Measurements from ENCODE around the gene RIMS1. TPM values are rescaled to one million over a fixed set of nuclear protein-coding genes. Genes with fewer than 3 reads are reported as not detected.
"Not testable (repeated sequence)": the region's sequence is repeated elsewhere in the genome, so short reads cannot be mapped to it uniquely, and the experiment has no call there.

Gene RIMS1
- total RNA-seq, 1 donor from 2014 or later, result 12.3 TPM

DNA sequence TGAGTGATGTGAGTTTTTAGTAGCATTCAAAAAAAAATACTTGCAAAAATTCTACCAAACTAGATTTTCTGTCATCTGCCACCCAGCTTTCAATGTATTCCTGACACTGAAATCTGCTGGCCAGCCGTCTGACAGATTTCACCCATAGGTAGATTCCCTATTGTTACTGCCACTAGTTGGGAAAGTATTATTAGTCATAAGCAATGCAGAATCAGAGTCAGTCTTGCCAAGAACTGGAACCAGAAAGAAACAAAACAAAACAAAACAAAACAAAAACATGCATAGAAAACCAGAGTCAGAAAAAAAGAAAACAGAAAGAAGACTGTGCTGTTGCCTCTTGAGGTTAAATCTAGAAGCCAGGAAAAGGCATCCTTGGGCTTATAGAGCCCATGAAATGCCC lies 442.4 kb downstream of the RIMS1 start:
- Mint-ChIP-seq H3K4me1 (ENCODE audit: low read depth, unreplicated experiment) (peaks cover 15% of the 10 kb centered on the region), H3K27me3 (ENCODE audit: unreplicated experiment) (no peaks in the 10 kb centered on the region), H3K9me3 (ENCODE audit: unreplicated experiment) (peaks cover 4% of the 10 kb centered on the region), H3K4me3 (ENCODE audit: unreplicated experiment) (no peak overlapping the region), H3K27ac (ENCODE audit: unreplicated experiment) (no peak overlapping the region), H3K36me3 (ENCODE audit: unreplicated experiment) (no peaks in the 10 kb centered on the region)
- TF ChIP-seq, protein P1, sequence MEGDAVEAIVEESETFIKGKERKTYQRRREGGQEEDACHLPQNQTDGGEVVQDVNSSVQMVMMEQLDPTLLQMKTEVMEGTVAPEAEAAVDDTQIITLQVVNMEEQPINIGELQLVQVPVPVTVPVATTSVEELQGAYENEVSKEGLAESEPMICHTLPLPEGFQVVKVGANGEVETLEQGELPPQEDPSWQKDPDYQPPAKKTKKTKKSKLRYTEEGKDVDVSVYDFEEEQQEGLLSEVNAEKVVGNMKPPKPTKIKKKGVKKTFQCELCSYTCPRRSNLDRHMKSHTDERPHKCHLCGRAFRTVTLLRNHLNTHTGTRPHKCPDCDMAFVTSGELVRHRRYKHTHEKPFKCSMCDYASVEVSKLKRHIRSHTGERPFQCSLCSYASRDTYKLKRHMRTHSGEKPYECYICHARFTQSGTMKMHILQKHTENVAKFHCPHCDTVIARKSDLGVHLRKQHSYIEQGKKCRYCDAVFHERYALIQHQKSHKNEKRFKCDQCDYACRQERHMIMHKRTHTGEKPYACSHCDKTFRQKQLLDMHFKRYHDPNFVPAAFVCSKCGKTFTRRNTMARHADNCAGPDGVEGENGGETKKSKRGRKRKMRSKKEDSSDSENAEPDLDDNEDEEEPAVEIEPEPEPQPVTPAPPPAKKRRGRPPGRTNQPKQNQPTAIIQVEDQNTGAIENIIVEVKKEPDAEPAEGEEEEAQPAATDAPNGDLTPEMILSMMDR (IDR thresholded peaks at IDR 0.05; ENCODE audit: partially characterized antibody, unreplicated experiment), result no peak
- DNase-seq, result no peak

DNA sequence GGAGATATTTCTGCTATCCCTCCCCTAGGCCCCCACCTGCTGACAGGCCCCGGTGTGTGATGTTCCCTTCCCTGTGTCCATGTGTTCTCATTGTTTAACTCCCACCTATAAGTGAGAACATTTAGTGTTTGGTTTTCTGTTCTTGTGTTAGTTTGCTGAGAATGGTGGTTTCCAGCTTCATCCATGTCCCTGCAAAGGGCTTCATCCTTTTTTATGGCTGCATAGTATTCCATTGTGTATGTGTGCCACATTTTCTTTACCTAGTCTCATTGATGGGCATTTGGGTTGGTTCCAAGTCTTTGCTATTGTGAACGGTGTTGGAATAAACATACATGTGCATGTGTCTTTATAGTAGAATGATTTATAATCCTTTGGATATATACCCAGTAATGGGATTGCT lies 448.9 kb downstream of the RIMS1 start:
- DNase-seq; H3K27me3 Mint-ChIP-seq (ENCODE audit: unreplicated experiment); H3K9me3 Mint-ChIP-seq (ENCODE audit: unreplicated experiment); H3K27ac Mint-ChIP-seq (ENCODE audit: unreplicated experiment); H3K4me3 Mint-ChIP-seq (ENCODE audit: unreplicated experiment); H3K36me3 Mint-ChIP-seq (ENCODE audit: unreplicated experiment): not testable (repeated sequence)
- peaks cover 15% of the 10 kb centered on the region for H3K4me1 Mint-ChIP-seq (ENCODE audit: low read depth, unreplicated experiment)

- no peak for DNase-seq
- H3K4me3 Mint-ChIP-seq (ENCODE audit: unreplicated experiment), result no peak overlapping the region
- no peaks in the 10 kb centered on the region for H3K36me3 Mint-ChIP-seq (ENCODE audit: unreplicated experiment)
- H3K27ac Mint-ChIP-seq (ENCODE audit: unreplicated experiment), result no peak overlapping the region
- TF ChIP-seq, protein P1 (IDR thresholded peaks at IDR 0.05; ENCODE audit: partially characterized antibody, unreplicated experiment), result no peak
- no peaks in the 10 kb centered on the region for H3K9me3 Mint-ChIP-seq (ENCODE audit: unreplicated experiment)
- no peaks in the 10 kb centered on the region for H3K4me1 Mint-ChIP-seq (ENCODE audit: low read depth, unreplicated experiment)
- no peaks in the 10 kb centered on the region for H3K27me3 Mint-ChIP-seq (ENCODE audit: unreplicated experiment)
Observed at GRCh38 chr6:72348926-72349325, 462.6 kb downstream of the RIMS1 start.

DNA sequence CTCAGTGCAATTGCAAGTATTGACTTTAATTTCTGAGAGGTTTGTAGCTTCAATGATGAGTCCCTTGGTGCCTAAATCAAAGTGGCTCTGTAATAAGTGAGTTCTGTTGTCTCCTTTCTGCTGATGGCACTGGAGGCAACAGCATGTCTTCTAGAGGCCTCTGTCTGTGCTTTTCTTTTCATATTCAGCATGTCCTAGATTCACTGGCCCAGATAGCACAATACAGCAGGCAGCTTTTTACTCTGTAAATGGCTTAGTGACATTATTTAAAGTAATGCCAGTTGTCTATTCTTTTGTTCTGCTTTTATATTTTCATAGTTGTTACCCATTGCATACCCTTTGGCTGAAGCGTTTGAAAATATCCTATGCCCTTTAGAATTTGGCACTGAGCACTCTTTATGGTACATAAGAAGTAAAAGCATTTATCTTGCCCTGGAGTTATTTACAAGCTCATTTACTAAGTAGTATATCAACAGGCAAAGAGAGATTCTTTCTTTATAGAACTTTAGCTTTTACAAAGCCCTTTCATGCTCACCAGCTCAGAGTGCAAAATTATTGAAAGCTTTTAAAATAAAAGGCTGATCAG lies 464.0 kb downstream of the RIMS1 start:
- Mint-ChIP-seq H3K27me3 (ENCODE audit: unreplicated experiment) (no peaks in the 10 kb centered on the region), H3K27ac (ENCODE audit: unreplicated experiment) (no peak overlapping the region), H3K4me3 (ENCODE audit: unreplicated experiment) (no peak overlapping the region), H3K9me3 (ENCODE audit: unreplicated experiment) (no peaks in the 10 kb centered on the region), H3K4me1 (ENCODE audit: low read depth, unreplicated experiment) (no peaks in the 10 kb centered on the region), H3K36me3 (ENCODE audit: unreplicated experiment) (no peaks in the 10 kb centered on the region)
- no peak for DNase-seq
- TF ChIP-seq, protein P1 (IDR thresholded peaks at IDR 0.05; ENCODE audit: partially characterized antibody, unreplicated experiment), result no peak

- Mint-ChIP-seq H3K27ac (ENCODE audit: unreplicated experiment) (no peak overlapping the region), H3K27me3 (ENCODE audit: unreplicated experiment) (no peaks in the 10 kb centered on the region), H3K36me3 (ENCODE audit: unreplicated experiment) (no peaks in the 10 kb centered on the region), H3K4me3 (ENCODE audit: unreplicated experiment) (no peak overlapping the region), H3K9me3 (ENCODE audit: unreplicated experiment) (no peaks in the 10 kb centered on the region), H3K4me1 (ENCODE audit: low read depth, unreplicated experiment) (no peaks in the 10 kb centered on the region)
- no peak for DNase-seq
- TF ChIP-seq, protein P1 (IDR thresholded peaks at IDR 0.05; ENCODE audit: partially characterized antibody, unreplicated experiment), result no peak
Observed at GRCh38 chr6:72363844-72364740, 477.7 kb downstream of the RIMS1 start.
